Caco-2 (cell line): ENCODE data around the gene EIF1. TPM values are rescaled to one million over a fixed set of nuclear protein-coding genes. Genes with fewer than 3 reads are reported as not detected.
"Not testable (repeated sequence)": the region's sequence is repeated elsewhere in the genome, so short reads cannot be mapped to it uniquely, and the experiment has no call there.

Experiments used
- BruUV-seq: library from RNA; stranded (reverse); fragments of 400-500 nt; replicated peaks from 2 replicates; lab custom pipeline; 2021; lab: Mats Ljungman, UMichigan
- CTCF ChIA-PET: fragments of 300-600 bp; sonication (Branson Sonifier 250); formaldehyde crosslinking; loops from one replicate; lab custom pipeline; 2022; ENCODE audit warnings: antibody characterized with exemption; lab: Charles Lee
- POLR2A ChIA-PET: fragments of 300-600 bp; sonication (Branson Sonifier 250); formaldehyde crosslinking; loops from one replicate; lab custom pipeline; 2022; ENCODE audit warnings: antibody characterized with exemption; lab: Charles Lee
- DNase-seq, 2 experiments: peaks; one replicate each; pipeline versions ENCODE4 v3.0.0 to v3.0.0-alpha.2; 2020 to 2022
- H3K27me3 ChIP-seq: replicated peaks from 2 replicates; pipeline ENCODE4 v1.6.0; 2011; ENCODE audit warnings: low read length; ENCODE audit not compliant: control insufficient read depth, insufficient read depth
- H3K36me3 ChIP-seq: 2 replicates; pipeline ENCODE4 v1.5.1; 2011; ENCODE audit warnings: low read length; ENCODE audit not compliant: control insufficient read depth, insufficient read depth
- H3K4me1 ChIP-seq: fragments of 250-450 bp; sonication (Bioruptor Pico); 2 replicates; pipeline ENCODE4 v1.5.1; 2020; ENCODE audit warnings: mild to moderate bottlenecking
- H3K4me3 ChIP-seq: 2 replicates; pipeline ENCODE4 v1.5.1; 2011; ENCODE audit warnings: low read depth, mild to moderate bottlenecking, control low read depth, low read length
- H3K9me3 ChIP-seq: fragments of 250-450 bp; sonication (Bioruptor Pico); 2 replicates; pipeline ENCODE4 v1.5.1; 2020; ENCODE audit warnings: mild to moderate bottlenecking, moderate library complexity
- H3K27ac Mint-ChIP-seq: one replicate; pipeline ENCODE4 v1.8.0; 2022; ENCODE audit warnings: mixed read lengths; ENCODE audit not compliant: unreplicated experiment
- H3K27me3 Mint-ChIP-seq: one replicate; pipeline ENCODE4 v1.8.0; 2022; ENCODE audit warnings: mixed read lengths; ENCODE audit not compliant: insufficient read depth, unreplicated experiment
- H3K36me3 Mint-ChIP-seq: one replicate; pipeline ENCODE4 v1.8.0; 2022; ENCODE audit warnings: mild to moderate bottlenecking, mixed read lengths; ENCODE audit not compliant: insufficient read depth, unreplicated experiment
- H3K4me1 Mint-ChIP-seq: one replicate; pipeline ENCODE4 v1.8.0; 2022; ENCODE audit warnings: low read depth, mixed read lengths; ENCODE audit not compliant: unreplicated experiment
- H3K4me3 Mint-ChIP-seq: one replicate; pipeline ENCODE4 v1.8.0; 2022; ENCODE audit warnings: mild to moderate bottlenecking, moderate library complexity, mixed read lengths; ENCODE audit not compliant: unreplicated experiment
- H3K9me3 Mint-ChIP-seq: one replicate; pipeline ENCODE4 v1.8.0; 2022; ENCODE audit warnings: mixed read lengths; ENCODE audit not compliant: unreplicated experiment
- CTCF ChIP-seq, 2 experiments: fragments of 200-600 bp in 1 of 2; IDR thresholded peaks; 1 replicate in 1 of 2; 2 replicates in 1 of 2; pipeline versions ENCODE4 v1.5.1 to v1.8.0; 2011 to 2022; ENCODE audit warnings: antibody characterized with exemption in 1 of 2, control low read depth in 1 of 2, inconsistent platforms in 1 of 2, low read depth in 1 of 2, low read length in 1 of 2, mild to moderate bottlenecking in 1 of 2, moderate library complexity in 1 of 2; ENCODE audit not compliant: insufficient read depth in 1 of 2, severe bottlenecking in 1 of 2, unreplicated experiment in 1 of 2
- intact Hi-C: fragments of 100-400 bp; cut with micrococcal nuclease; formaldehyde crosslinking; loops from one replicate; pipeline ENCODE4 v1.10.0; 2022; ENCODE audit not compliant: unreplicated experiment
- total RNA-seq: library from RNA; stranded (reverse); gene quantifications from 2 replicates; pipeline ENCODE4 v1.2.3, GENCODE V29; 2022

Gene EIF1
- total RNA-seq, 1 experiment from 2014 or later = 783 TPM

GRCh38 chr17:41697122-41697962, 8.7 kb downstream of the EIF1 start:
- no TSS peak for BruUV-seq
- intact Hi-C loops = no loop called here
- POLR2A ChIA-PET = interaction anchor here (1.1 kb wide), 1 partner anchor 8 kb away, joined by 3 read pairs; no protein-coding TSS in a partner anchor

GRCh38 chr17:41700843-41701242, 12.2 kb downstream of the EIF1 start:
- CTCF ChIA-PET, BruUV-seq, DNase-seq, H3K36me3 ChIP-seq, H3K27ac Mint-ChIP-seq, H3K27me3 ChIP-seq, intact Hi-C loops, H3K27me3 Mint-ChIP-seq, H3K4me3 ChIP-seq, H3K36me3 Mint-ChIP-seq, POLR2A ChIA-PET, H3K9me3 ChIP-seq, H3K4me1 ChIP-seq, H3K4me3 Mint-ChIP-seq, H3K9me3 Mint-ChIP-seq: not testable (repeated sequence)
- H3K4me1 Mint-ChIP-seq = peaks cover 11% of the 10 kb centered on the region

More at GRCh38 chr17:41697122-41697962, 8.7 kb downstream of the EIF1 start:
- peak in 1 of 2 experiments; percentile 46 for DNase-seq
- no peak overlapping the region for H3K27ac Mint-ChIP-seq
- Histone ChIP-seq H3K36me3 (peaks cover 1% of the 10 kb centered on the region; the same call in 1 of the 2 replicates), H3K4me1 (no peaks in the 10 kb centered on the region), H3K9me3 (no peaks in the 10 kb centered on the region), H3K4me3 (no peak overlapping the region), H3K27me3 (no peaks in the 10 kb centered on the region)
- no peaks in the 10 kb centered on the region for H3K27me3 Mint-ChIP-seq
- H3K36me3 Mint-ChIP-seq = peaks cover 36% of the 10 kb centered on the region
- no peaks in the 10 kb centered on the region for H3K9me3 Mint-ChIP-seq
- no peak for TF ChIP-seq CTCF (IDR thresholded peaks at IDR 0.05; ENCODE audit: insufficient read depth in 1 of 2, low read depth in 1 of 2, low read length in 1 of 2, severe bottlenecking in 1 of 2, unreplicated experiment in 1 of 2)
- H3K4me3 Mint-ChIP-seq = no peak overlapping the region
- CTCF ChIA-PET = interaction anchor here (0.6 to 1.0 kb wide), 3 partner anchors 9 to 228 kb away, joined by 3 read pairs; no protein-coding TSS in a partner anchor
- H3K4me1 Mint-ChIP-seq = peaks cover 10% of the 10 kb centered on the region

- no peak for DNase-seq
- Histone ChIP-seq H3K27me3 (no peaks in the 10 kb centered on the region), H3K9me3 (no peaks in the 10 kb centered on the region), H3K4me1 (no peaks in the 10 kb centered on the region), H3K36me3 (no peaks in the 10 kb centered on the region), H3K4me3 (no peak overlapping the region)
- BruUV-seq = no TSS peak
- ChIA-PET CTCF (no interaction called here), POLR2A (interaction anchor here (0.7 kb wide), 1 partner anchor 291 kb away, joined by 6 read pairs; no protein-coding TSS in a partner anchor)
- Mint-ChIP-seq H3K27ac (no peak overlapping the region), H3K4me3 (no peak overlapping the region), H3K27me3 (no peaks in the 10 kb centered on the region), H3K4me1 (peaks cover 7% of the 10 kb centered on the region), H3K9me3 (no peaks in the 10 kb centered on the region), H3K36me3 (no peaks in the 10 kb centered on the region)
- no peak for TF ChIP-seq CTCF (IDR thresholded peaks at IDR 0.05; ENCODE audit: insufficient read depth in 1 of 2, low read depth in 1 of 2, low read length in 1 of 2, severe bottlenecking in 1 of 2, unreplicated experiment in 1 of 2)
- intact Hi-C loops = no loop called here
Measured at GRCh38 chr17:41702712-41703111, 14.0 kb downstream of the EIF1 start.
